Aorta (tissue), 5 donors: ENCODE measurements around the gene CLDN6. TPM values are rescaled to one million over a fixed set of nuclear protein-coding genes. Genes with fewer than 3 reads are reported as not detected.

Experiments
- ATAC-seq: fragments of 200-7000 bp; cut with Tn5 transposase; one replicate; pipeline ENCODE4 v1.9.1; 2022; ENCODE audit warnings: moderate library complexity; ENCODE audit not compliant: low FRiP score
- DNase-seq, 2 donors: peaks; one replicate each; pipeline ENCODE4 v3.0.0-alpha.2; 2020
- H3K27ac ChIP-seq, 2 donors: one replicate each; pipeline ENCODE4 v1.5.1; 2013; ENCODE audit warnings: low read length in 2 of 2, mild to moderate bottlenecking in 2 of 2, moderate library complexity in 2 of 2, control low read depth in 1 of 2, inconsistent platforms in 1 of 2, low read depth in 1 of 2
- H3K27me3 ChIP-seq, 2 donors: one replicate each; pipeline ENCODE4 v1.6.1; 2013; ENCODE audit warnings: control low read depth in 1 of 2, low read length in 1 of 2, mild to moderate bottlenecking in 1 of 2, moderate library complexity in 1 of 2; ENCODE audit not compliant: insufficient read depth in 2 of 2, control insufficient read depth in 1 of 2
- H3K36me3 ChIP-seq, 2 donors: one replicate each; pipeline ENCODE4 v1.6.1; 2013; ENCODE audit warnings: control low read depth in 1 of 2, low read length in 1 of 2, mild to moderate bottlenecking in 1 of 2; ENCODE audit not compliant: insufficient read depth in 2 of 2, control insufficient read depth in 1 of 2
- H3K4me1 ChIP-seq, 2 donors: one replicate each; pipeline ENCODE4 v1.6.1; 2013; ENCODE audit warnings: low read length in 2 of 2, control low read depth in 1 of 2, mild to moderate bottlenecking in 1 of 2, moderate library complexity in 1 of 2; ENCODE audit not compliant: insufficient read depth in 2 of 2, control insufficient read depth in 1 of 2
- H3K4me3 ChIP-seq, 2 donors: one replicate each; pipeline ENCODE4 v1.5.1; 2013; ENCODE audit warnings: low read length in 2 of 2, control low read depth in 1 of 2, mild to moderate bottlenecking in 1 of 2
- H3K9me3 ChIP-seq: one replicate; pipeline ENCODE4 v1.6.1; 2013; ENCODE audit warnings: mild to moderate bottlenecking, low read length; ENCODE audit not compliant: control insufficient read depth
- WGBS, 2 donors: extraction: QIAGEN DNeasy Blood & Tissue Kit; methylation state at CpG; one replicate each; pipeline ENCODE4 v1.1.7; 2013; 5-methylcytosine and 5-hydroxymethylcytosine counted together
- intact Hi-C, 2 donors: fragments of 100-400 bp; cut with DNase I; formaldehyde crosslinking; loops; one replicate each; pipeline versions ENCODE4 v1.14.2 to v1.15.0; 2022
- polyA plus RNA-seq, 2 donors: library from polyadenylated mRNA; stranded (reverse); fragments of 200-250 nt; gene quantifications; one replicate each; pipeline ENCODE4 v1.2.3, GENCODE V29; 2013
- total RNA-seq, 2 donors: library from RNA; stranded (reverse); fragmentation: NEBNext Ultra II Directional; extraction: Animal tissue kit (Norgen Biotek cat#: 25700); gene quantifications; one replicate each; pipeline ENCODE4 v1.2.1, GENCODE V29; 2021
- donor health status: healthy with polysubstance abuse.
- donor health status: Bipolar disorder and iron deficiency.
- donor health status: DM: no; HTN: no; CAD: no.
- donor health status: DM: no; HTN: no; CAD: no.
- donor health status: DM: yes; HTN: yes; CAD: no.

The CLDN6 gene
- total and polyA plus RNA-seq, 4 donors, result not detected

GRCh38 chr16:3020604-3021448 lies 2.8 kb upstream of the CLDN6 start:
- H3K27me3 ChIP-seq, result peaks cover 0 to 2% of the 10 kb centered on the region in 2 donors
- intact Hi-C loops, result loop anchor here in 1 of 2 donors (2.0 kb wide), 1 partner anchor 262 kb away; the partner anchor contains the start of gene ZNF263
- no peaks in the 10 kb centered on the region for H3K9me3 ChIP-seq
- H3K4me3 ChIP-seq, result peak overlapping the region; percentile 71 to 87
- DNase-seq (peak; percentile 91 to 98), ATAC-seq (peak; percentile 68)
- no peaks in the 10 kb centered on the region for H3K36me3 ChIP-seq
- H3K4me1 ChIP-seq, result no peaks in the 10 kb centered on the region
- WGBS, 2 donors, result 0 to 1% methylated on average over 45 to 57 of the region's 57 CpGs
- H3K27ac ChIP-seq, result peak overlapping the region; percentile 93 to 98

GRCh38 chr16:3020247-3020603 lies 2.2 kb upstream of the CLDN6 start, which contains the start of gene TNFRSF12A:
Gene TNFRSF12A (plus strand): TSS chr16:3020368. CDS start chr16:3020398, 30 bp downstream.
- WGBS, 2 donors, result 1% methylated on average over 36 to 49 of the region's 49 CpGs
- intact Hi-C loops, result loop anchor here in 1 of 2 donors (2.0 kb wide), 1 partner anchor 263 kb away; the partner anchor contains the start of gene ZNF263
- no peaks in the 10 kb centered on the region for H3K4me1 ChIP-seq

GRCh38 chr16:3019594-3020246 lies 1.7 kb upstream of the CLDN6 start:
- H3K27ac ChIP-seq, result peak overlapping the region in 1 of 2 donors; percentile 20
- H3K36me3 ChIP-seq, result no peaks in the 10 kb centered on the region
- 33% methylated on average over 40 of the region's 40 CpGs for WGBS, 2 donors
- intact Hi-C loops, result loop anchor here in 1 of 2 donors (2.0 kb wide), 1 partner anchor 263 kb away; the partner anchor contains the start of gene ZNF263
- H3K4me3 ChIP-seq, result no peak overlapping the region
- H3K27me3 ChIP-seq, result peaks cover 0 to 2% of the 10 kb centered on the region in 2 donors
- no peaks in the 10 kb centered on the region for H3K4me1 ChIP-seq
- DNase-seq (no peak), ATAC-seq (no peak)
- no peaks in the 10 kb centered on the region for H3K9me3 ChIP-seq

More at GRCh38 chr16:3020247-3020603, 2.2 kb upstream of the CLDN6 start, which contains the start of gene TNFRSF12A:
- Histone ChIP-seq H3K27ac (peak within 1 kb of the TSS; percentile 93 to 98), H3K27me3 (peaks cover 0 to 2% of the 10 kb centered on the region in 2 donors), H3K9me3 (no peaks in the 10 kb centered on the region), H3K4me3 (peak within 1 kb of the TSS; percentile 71 to 87), H3K36me3 (no peaks in the 10 kb centered on the region)
- ATAC-seq, result peak; percentile 36
- peak; percentile 85 to 94 for DNase-seq

- DNase-seq, result no peak
- H3K9me3 ChIP-seq, result no peaks in the 10 kb centered on the region
- no peak overlapping the region for H3K27ac ChIP-seq
- no peaks in the 10 kb centered on the region for H3K36me3 ChIP-seq
- 78% methylated on average over 20 of the region's 20 CpGs for WGBS, 2 donors
- peaks cover 0 to 2% of the 10 kb centered on the region in 2 donors for H3K27me3 ChIP-seq
- H3K4me3 ChIP-seq, result no peak overlapping the region
- intact Hi-C loops, result no loop called here
- ATAC-seq, result no peak
- H3K4me1 ChIP-seq, result no peaks in the 10 kb centered on the region
Observed at GRCh38 chr16:3017344-3017743, 639 bp downstream of the CLDN6 start.

GRCh38 chr16:3015865-3016521 lies 2.0 kb downstream of the CLDN6 start:
- Histone ChIP-seq H3K4me3 (no peak overlapping the region), H3K9me3 (no peaks in the 10 kb centered on the region), H3K27ac (no peak overlapping the region), H3K4me1 (no peaks in the 10 kb centered on the region), H3K27me3 (peaks cover 0 to 2% of the 10 kb centered on the region in 2 donors), H3K36me3 (no peaks in the 10 kb centered on the region)
- ATAC-seq (no peak), DNase-seq (no peak)
- intact Hi-C loops, result no loop called here
- WGBS, 2 donors, result 86 to 90% methylated on average over 13 of the region's 13 CpGs

GRCh38 chr16:3014971-3015370 lies 3.0 kb downstream of the CLDN6 start:
- Histone ChIP-seq H3K27me3 (no peaks in the 10 kb centered on the region), H3K9me3 (no peaks in the 10 kb centered on the region), H3K27ac (no peak overlapping the region), H3K4me1 (no peaks in the 10 kb centered on the region), H3K36me3 (no peaks in the 10 kb centered on the region), H3K4me3 (no peak overlapping the region)
- no peak for DNase-seq
- intact Hi-C loops, result no loop called here
- 85 to 90% methylated on average over 6 of the region's 6 CpGs for WGBS, 2 donors
- ATAC-seq, result no peak

- H3K27ac ChIP-seq, result no peak overlapping the region
- WGBS, 2 donors, result 61 to 68% methylated on average over 12 of the region's 12 CpGs
- H3K4me3 ChIP-seq, result no peak overlapping the region
- no peaks in the 10 kb centered on the region for H3K4me1 ChIP-seq
- ATAC-seq, result no peak
- no peaks in the 10 kb centered on the region for H3K9me3 ChIP-seq
- no peaks in the 10 kb centered on the region for H3K27me3 ChIP-seq
- intact Hi-C loops, result no loop called here
- no peak for DNase-seq
- H3K36me3 ChIP-seq, result no peaks in the 10 kb centered on the region
Observed at GRCh38 chr16:3013998-3014690, 3.8 kb downstream of the CLDN6 start.

GRCh38 chr16:3013491-3013951 lies 4.5 kb downstream of the CLDN6 start:
- 51 to 61% methylated on average over 27 of the region's 27 CpGs for WGBS, 2 donors
- no peak for ATAC-seq
- intact Hi-C loops, result no loop called here
- no peaks in the 10 kb centered on the region for H3K4me1 ChIP-seq
- H3K9me3 ChIP-seq, result no peaks in the 10 kb centered on the region
- no peak for DNase-seq
- no peaks in the 10 kb centered on the region for H3K36me3 ChIP-seq
- H3K27me3 ChIP-seq, result no peaks in the 10 kb centered on the region
- no peak overlapping the region for H3K27ac ChIP-seq
- H3K4me3 ChIP-seq, result no peak overlapping the region
